A673 (cell line): ENCODE results near the gene AOPEP.

Source experiments
- CTCF ChIP-seq: fragments of 300-800, 200-600 bp; sonication (generic); conservative IDR thresholded peaks from 2 replicates; pipeline ENCODE4 v1.5.1; 2017; ENCODE audit warnings: low read depth, mild to moderate bottlenecking, antibody characterized with exemption, low read length, moderate library complexity, mixed read lengths
- EZH2 ChIP-seq: fragments of 200-600 bp; sonication (generic); IDR thresholded peaks from 2 replicates; pipeline ENCODE4 v1.6.1; 2017; ENCODE audit warnings: borderline replicate concordance, low read depth, mild to moderate bottlenecking, mixed read lengths, antibody characterized with exemption, low read length; ENCODE audit not compliant: poor library complexity, severe bottlenecking

- TF ChIP-seq CTCF (no peak), EZH2 (no peak)
Measured at GRCh38 chr9:94826644-94827410, 100.3 kb downstream of the AOPEP start.
